Natural killer cell (primary cell): ENCODE measurements around the gene MRC1. TPM values are rescaled to one million over a fixed set of nuclear protein-coding genes. Genes with fewer than 3 reads are reported as not detected.

ENCODE experiments used
- ATAC-seq, 3 donors: fragments of 150-1000 bp in 2 of 3; fragments of 200-7000 bp in 1 of 3; cut with Tn5 transposase; 1 replicate in 1 of 3; 2 replicates in 2 of 3; pipeline ENCODE4 v1.10.0; 2021; ENCODE audit warnings: mild to moderate bottlenecking in 2 of 3, moderate library complexity in 2 of 3
- DNase-seq, 2 donors: peaks; one replicate each; pipeline versions ENCODE4 v3.0.0 to v3.0.0-alpha.2; 2013 to 2021; ENCODE audit warnings: mixed read lengths in 1 of 2
- H3K27ac ChIP-seq: one replicate; pipeline ENCODE4 v1.5.1; 2013; ENCODE audit warnings: mild to moderate bottlenecking, low read length
- H3K27me3 ChIP-seq: one replicate; pipeline ENCODE4 v1.6.1; 2013; ENCODE audit warnings: low read length; ENCODE audit not compliant: control insufficient read depth, insufficient read depth
- H3K36me3 ChIP-seq: one replicate; pipeline ENCODE4 v1.6.1; 2013; ENCODE audit warnings: low read length; ENCODE audit not compliant: control insufficient read depth, insufficient read depth
- H3K4me1 ChIP-seq: one replicate; pipeline ENCODE4 v1.6.1; 2013; ENCODE audit warnings: low read length; ENCODE audit not compliant: control insufficient read depth, insufficient read depth
- H3K4me3 ChIP-seq: one replicate; pipeline ENCODE4 v1.5.1; 2013; ENCODE audit warnings: low read length
- H3K9me3 ChIP-seq: one replicate; pipeline ENCODE4 v1.6.1; 2013; ENCODE audit warnings: low read length; ENCODE audit not compliant: control insufficient read depth, insufficient read depth
- H3K27ac Mint-ChIP-seq, 2 donors: one replicate each; pipeline ENCODE4 v1.8.0; 2022; ENCODE audit warnings: mild to moderate bottlenecking in 2 of 2, mixed read lengths in 2 of 2, moderate library complexity in 1 of 2
- H3K27me3 Mint-ChIP-seq, 2 donors: one replicate each; pipeline ENCODE4 v1.8.0; 2022; ENCODE audit warnings: low read depth in 2 of 2, mixed read lengths in 2 of 2
- H3K36me3 Mint-ChIP-seq: one replicate; pipeline ENCODE4 v1.8.0; 2022; ENCODE audit warnings: mixed read lengths
- H3K4me1 Mint-ChIP-seq, 2 donors: one replicate each; pipeline ENCODE4 v1.8.0; 2022; ENCODE audit warnings: mixed read lengths in 2 of 2
- H3K4me3 Mint-ChIP-seq: one replicate; pipeline ENCODE4 v1.8.0; 2022; ENCODE audit warnings: mild to moderate bottlenecking, moderate library complexity, mixed read lengths
- H3K9me3 Mint-ChIP-seq, 2 donors: one replicate each; pipeline ENCODE4 v1.8.0; 2022; ENCODE audit warnings: mixed read lengths in 2 of 2
- CTCF ChIP-seq: fragments of 200-600 bp; IDR thresholded peaks from one replicate; pipeline ENCODE4 v1.8.0; 2022; ENCODE audit warnings: antibody characterized with exemption
- WGBS: methylation state at CpG from one replicate; pipeline ENCODE4 v1.1.7; 2013; ENCODE audit warnings: missing lambda C conversion rate; ENCODE audit not compliant: insufficient coverage; 5-methylcytosine and 5-hydroxymethylcytosine counted together
- intact Hi-C: fragments of 100-400 bp; cut with micrococcal nuclease; formaldehyde crosslinking; loops from one replicate; pipeline ENCODE4 v1.14.2; 2022
- total RNA-seq, 4 donors: library from RNA; stranded (reverse); fragments of 120-200 nt in 1 of 4; gene quantifications; one replicate each; pipeline versions ENCODE4 v1.2.3 to v1.2.4, GENCODE V29; 2013 to 2022

The MRC1 gene
- total RNA-seq, 3 donors from 2014 or later (not counting 1 experiment from before 2014, with no cell fraction given), result 0.05 to 0.18 (median 0.15) TPM

GRCh38 chr10:17831896-17832295 lies 22.7 kb downstream of the MRC1 start:
- no peak overlapping the region for H3K27ac ChIP-seq
- intact Hi-C loops, result no loop called here
- Mint-ChIP-seq H3K36me3 (no peaks in the 10 kb centered on the region), H3K27ac (no peak overlapping the region), H3K4me3 (no peak overlapping the region), H3K4me1 (peaks cover 0 to 6% of the 10 kb centered on the region in 2 donors), H3K9me3 (no peaks in the 10 kb centered on the region), H3K27me3 (peaks cover 11 to 35% of the 10 kb centered on the region in 2 donors)
- TF ChIP-seq CTCF, result no peak
- no peaks in the 10 kb centered on the region for H3K9me3 ChIP-seq
- H3K36me3 ChIP-seq, result no peaks in the 10 kb centered on the region
- H3K4me3 ChIP-seq, result no peak overlapping the region
- H3K4me1 ChIP-seq, result peaks cover 5% of the 10 kb centered on the region
- no peak for DNase-seq
- ATAC-seq, result no peak
- 90% methylated on average over 6 of the region's 6 CpGs for WGBS
- H3K27me3 ChIP-seq, result no peaks in the 10 kb centered on the region

- peaks cover 5 to 11% of the 10 kb centered on the region in 2 donors for H3K4me1 Mint-ChIP-seq
Measured at GRCh38 chr10:17833656-17834055, 24.5 kb downstream of the MRC1 start.

GRCh38 chr10:17835688-17836087 lies 26.5 kb downstream of the MRC1 start:
- no peak overlapping the region for H3K4me3 Mint-ChIP-seq
- H3K9me3 Mint-ChIP-seq, result no peaks in the 10 kb centered on the region
- peaks cover 17 to 33% of the 10 kb centered on the region in 2 donors for H3K27me3 Mint-ChIP-seq
- Histone ChIP-seq H3K4me1 (peaks cover 4% of the 10 kb centered on the region), H3K4me3 (no peak overlapping the region), H3K9me3 (no peaks in the 10 kb centered on the region), H3K36me3 (no peaks in the 10 kb centered on the region), H3K27me3 (no peaks in the 10 kb centered on the region), H3K27ac (no peak overlapping the region)
- WGBS, result 81% methylated on average over 1 of the region's 1 CpG
- intact Hi-C loops, result no loop called here
- no peak overlapping the region for H3K27ac Mint-ChIP-seq
- ATAC-seq (no peak), DNase-seq (no peak)
- TF ChIP-seq CTCF, result no peak
- H3K4me1 Mint-ChIP-seq, result peaks cover 5 to 11% of the 10 kb centered on the region in 2 donors
- no peaks in the 10 kb centered on the region for H3K36me3 Mint-ChIP-seq

More at GRCh38 chr10:17833656-17834055, 24.5 kb downstream of the MRC1 start:
- Histone ChIP-seq H3K9me3 (no peaks in the 10 kb centered on the region), H3K4me1 (peaks cover 5% of the 10 kb centered on the region), H3K27ac (no peak overlapping the region), H3K27me3 (no peaks in the 10 kb centered on the region), H3K4me3 (no peak overlapping the region), H3K36me3 (no peaks in the 10 kb centered on the region)
- Mint-ChIP-seq H3K27me3 (peaks cover 15 to 37% of the 10 kb centered on the region in 2 donors), H3K27ac (no peak overlapping the region), H3K4me3 (no peak overlapping the region), H3K9me3 (no peaks in the 10 kb centered on the region), H3K36me3 (no peaks in the 10 kb centered on the region)
- DNase-seq (no peak), ATAC-seq (no peak)
- WGBS, result 97% methylated on average over 6 of the region's 6 CpGs
- no peak for TF ChIP-seq CTCF
- intact Hi-C loops, result no loop called here

GRCh38 chr10:17836942-17837341 lies 27.8 kb downstream of the MRC1 start:
- peaks cover 5 to 11% of the 10 kb centered on the region in 2 donors for H3K4me1 Mint-ChIP-seq
- no peak overlapping the region for H3K27ac ChIP-seq
- no peaks in the 10 kb centered on the region for H3K36me3 ChIP-seq
- intact Hi-C loops, result no loop called here
- no peaks in the 10 kb centered on the region for H3K9me3 Mint-ChIP-seq
- ATAC-seq (no peak), DNase-seq (no peak)
- no peak overlapping the region for H3K27ac Mint-ChIP-seq
- H3K27me3 ChIP-seq, result no peaks in the 10 kb centered on the region
- H3K4me3 Mint-ChIP-seq, result no peak overlapping the region
- 47% methylated on average over 7 of the region's 8 CpGs for WGBS
- H3K36me3 Mint-ChIP-seq, result no peaks in the 10 kb centered on the region
- H3K9me3 ChIP-seq, result no peaks in the 10 kb centered on the region
- H3K4me1 ChIP-seq, result no peaks in the 10 kb centered on the region
- no peak overlapping the region for H3K4me3 ChIP-seq
- no peak for TF ChIP-seq CTCF
- H3K27me3 Mint-ChIP-seq, result peaks cover 19 to 36% of the 10 kb centered on the region in 2 donors
